Astrocyte of the cerebellum (primary cell): ENCODE data around the gene KRR1.
A peak's percentile ranks its signal among the peaks of the same experiment; 100 is the strongest.
"Not testable (repeated sequence)": the region's sequence is repeated elsewhere in the genome, so short reads cannot be mapped to it uniquely, and the experiment has no call there.

Experiments
- DNase-seq: peaks from one replicate; pipeline ENCODE4 v3.0.0-alpha.2; 2011; ENCODE audit warnings: low read depth
- H3K4me3 ChIP-seq: 2 replicates; pipeline ENCODE4 v1.5.1; 2011; ENCODE audit warnings: mild to moderate bottlenecking, low read depth, low read length, moderate library complexity
- CTCF ChIP-seq: IDR thresholded peaks from 2 replicates; pipeline ENCODE4 v1.5.1; 2012; ENCODE audit warnings: low read length, low read depth, moderate library complexity, mild to moderate bottlenecking; ENCODE audit errors: missing control alignments
- in situ Hi-C: cut with HindIII; loops from 2 replicates; pipeline ENCODE4 v1.10.0; 2017; ENCODE audit warnings: low sequenced_read_pairs

Gene KRR1

GRCh38 chr12:75489187-75489586 lies 22.2 kb downstream of the KRR1 start:
- no peak for TF ChIP-seq CTCF
- in situ Hi-C loops, result loop anchor here (25.0 kb wide), 1 partner anchor 802 kb away; no protein-coding TSS in a partner anchor
- DNase-seq, result no peak
- no peak overlapping the region for H3K4me3 ChIP-seq

- in situ Hi-C loops, result loop anchor here (25.0 kb wide), 1 partner anchor 801 kb away; no protein-coding TSS in a partner anchor
- H3K4me3 ChIP-seq, result no peak overlapping the region
- peak; percentile 47 for TF ChIP-seq CTCF
- no peak for DNase-seq
These were observed 22.9 kb downstream of the KRR1 start for GRCh38 chr12:75488553-75488952.

GRCh38 chr12:75487308-75487707 lies 24.1 kb downstream of the KRR1 start:
- no peak for TF ChIP-seq CTCF
- in situ Hi-C loops, result loop anchor here (25.0 kb wide), 1 partner anchor 800 kb away; no protein-coding TSS in a partner anchor
- H3K4me3 ChIP-seq, result no peak overlapping the region
- no peak for DNase-seq

- peak overlapping the region; percentile 3 for H3K4me3 ChIP-seq
- not testable (repeated sequence) for DNase-seq
- in situ Hi-C loops, result loop anchor here (25.0 kb wide), 1 partner anchor 797 kb away; no protein-coding TSS in a partner anchor
These were observed 27.0 kb downstream of the KRR1 start for GRCh38 chr12:75484450-75484849.

- in situ Hi-C loops, result loop anchor here (25.0 kb wide), 1 partner anchor 796 kb away; no protein-coding TSS in a partner anchor
- H3K4me3 ChIP-seq, result peak overlapping the region; percentile 60
- TF ChIP-seq CTCF, result no peak
- DNase-seq, result no peak
These were observed 28.0 kb downstream of the KRR1 start for GRCh38 chr12:75483431-75483830.

GRCh38 chr12:75482646-75483045 lies 28.8 kb downstream of the KRR1 start:
- in situ Hi-C loops, result loop anchor here (25.0 kb wide), 1 partner anchor 795 kb away; no protein-coding TSS in a partner anchor
- TF ChIP-seq CTCF, result no peak
- peak overlapping the region; percentile 60 for H3K4me3 ChIP-seq
- DNase-seq, result no peak

- no peak for TF ChIP-seq CTCF
- in situ Hi-C loops, result loop anchor here (25.0 kb wide), 1 partner anchor 794 kb away; no protein-coding TSS in a partner anchor
- peak overlapping the region; percentile 60 for H3K4me3 ChIP-seq
- peak; percentile 52 for DNase-seq
These were observed 29.6 kb downstream of the KRR1 start for GRCh38 chr12:75481774-75482173.
